Activated T-cell treated with anti-CD3 and anti-CD28 coated beads for 4 hours (primary cell): ENCODE results near the gene GTF3C5.

ENCODE experiments used
- DNase-seq: peaks from one replicate; pipeline ENCODE4 v3.0.0-alpha.2; 2020

Gene GTF3C5

GRCh38 chr9:133094842-133095393 lies 64.1 kb downstream of the GTF3C5 start:
- no peak for DNase-seq

- DNase-seq = no peak
Measured at GRCh38 chr9:133098104-133098754, 67.4 kb downstream of the GTF3C5 start.

- DNase-seq = no peak
Measured at GRCh38 chr9:133098871-133099270, 68.1 kb downstream of the GTF3C5 start.

- DNase-seq = no peak
Measured at GRCh38 chr9:133099726-133100505, 69.1 kb downstream of the GTF3C5 start.

- no peak for DNase-seq
Measured at GRCh38 chr9:133100506-133101355, 69.9 kb downstream of the GTF3C5 start.

- no peak for DNase-seq
Measured at GRCh38 chr9:133101356-133102189, 70.8 kb downstream of the GTF3C5 start.

- no peak for DNase-seq
Measured at GRCh38 chr9:133102190-133103021, 71.6 kb downstream of the GTF3C5 start.

- DNase-seq = peak; percentile 37
Measured at GRCh38 chr9:133103183-133103986, 72.6 kb downstream of the GTF3C5 start.

- DNase-seq = no peak
Measured at GRCh38 chr9:133103987-133104505, 73.2 kb downstream of the GTF3C5 start.

- DNase-seq = no peak
Measured at GRCh38 chr9:133104718-133105460, 74.1 kb downstream of the GTF3C5 start.

GRCh38 chr9:133105461-133105770 lies 74.6 kb downstream of the GTF3C5 start:
- no peak for DNase-seq

GRCh38 chr9:133106511-133107244 lies 75.9 kb downstream of the GTF3C5 start:
- no peak for DNase-seq

GRCh38 chr9:133107245-133107722 lies 76.5 kb downstream of the GTF3C5 start:
- no peak for DNase-seq
